ENCODE results near the gene C1orf21. TPM values are rescaled to one million over a fixed set of nuclear protein-coding genes. Genes with fewer than 3 reads are reported as not detected.
A peak's percentile ranks its signal among the peaks of the same experiment; 100 is the strongest.

Gene C1orf21
- polyA plus RNA-seq, 1 donor, result 47.8 TPM

DNA sequence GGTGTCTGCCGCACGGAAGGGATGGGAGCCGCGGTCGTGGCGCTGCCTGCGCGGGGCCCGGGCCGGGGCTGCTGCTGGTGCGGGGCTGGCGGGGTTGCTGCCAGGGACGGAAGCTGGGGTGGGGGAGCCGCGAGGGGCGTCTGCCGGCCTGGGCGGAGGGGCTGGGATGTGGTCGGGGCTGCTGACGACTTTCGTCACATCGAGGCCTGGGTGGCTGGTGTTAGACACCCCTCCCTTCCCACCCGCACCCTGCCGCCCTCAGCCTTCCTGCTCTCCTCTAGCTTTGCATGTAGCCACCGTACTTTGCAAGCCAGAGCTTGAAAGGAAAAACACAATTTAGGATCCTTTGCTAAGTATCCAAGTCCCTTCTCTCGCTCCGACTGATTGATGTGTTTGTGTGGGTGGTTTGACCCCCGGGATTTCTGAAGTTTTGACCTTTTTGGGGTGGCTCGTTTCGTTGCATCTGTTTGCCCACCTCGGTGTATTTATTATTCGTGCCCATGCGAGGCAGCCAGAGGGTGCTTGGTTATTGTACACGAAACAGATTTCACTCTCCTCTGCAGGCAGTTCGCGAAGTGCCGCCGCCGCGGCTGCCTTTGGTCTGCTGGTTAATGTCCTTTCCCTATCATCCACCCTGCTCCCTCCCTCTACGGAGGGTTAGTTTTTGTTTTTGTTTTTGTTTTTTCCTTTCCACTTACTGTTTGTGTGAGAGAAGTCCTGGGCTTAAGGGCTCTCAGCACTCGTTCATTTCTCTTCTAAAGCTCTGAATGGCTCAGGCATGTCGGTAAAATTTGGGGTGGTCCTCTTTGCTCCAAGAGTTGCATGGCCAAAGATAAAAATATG lies 868 bp downstream of the C1orf21 start:
- DNase-seq, result peak; percentile 46

DNA sequence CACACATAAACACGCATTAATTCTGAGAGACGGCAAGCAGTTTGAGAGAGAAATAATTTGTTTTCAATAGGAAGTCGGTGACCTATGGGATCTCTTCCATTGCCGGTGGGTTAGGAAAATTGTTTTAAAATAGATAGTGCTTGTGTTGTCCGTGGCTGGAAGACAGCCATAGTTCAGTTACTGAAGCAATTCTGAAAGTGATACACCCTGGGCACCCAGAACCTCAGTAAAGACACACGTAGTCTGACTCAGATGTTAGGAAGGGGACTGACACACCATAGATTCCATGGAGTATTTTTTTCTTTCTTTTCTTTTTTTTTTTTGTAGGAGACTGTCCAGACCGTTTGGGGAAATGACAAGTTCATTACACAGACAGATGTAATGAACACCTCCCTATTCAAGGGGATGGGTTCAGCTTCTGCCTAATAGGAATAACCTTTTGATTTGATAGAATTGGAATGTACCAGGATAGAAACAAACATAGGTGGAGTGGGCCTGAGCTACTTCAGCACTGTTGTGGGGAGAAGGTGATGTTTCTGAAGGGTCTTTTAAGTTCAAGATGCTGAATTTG lies 1.6 kb downstream of the C1orf21 start:
- DNase-seq, result peak; percentile 48

DNA sequence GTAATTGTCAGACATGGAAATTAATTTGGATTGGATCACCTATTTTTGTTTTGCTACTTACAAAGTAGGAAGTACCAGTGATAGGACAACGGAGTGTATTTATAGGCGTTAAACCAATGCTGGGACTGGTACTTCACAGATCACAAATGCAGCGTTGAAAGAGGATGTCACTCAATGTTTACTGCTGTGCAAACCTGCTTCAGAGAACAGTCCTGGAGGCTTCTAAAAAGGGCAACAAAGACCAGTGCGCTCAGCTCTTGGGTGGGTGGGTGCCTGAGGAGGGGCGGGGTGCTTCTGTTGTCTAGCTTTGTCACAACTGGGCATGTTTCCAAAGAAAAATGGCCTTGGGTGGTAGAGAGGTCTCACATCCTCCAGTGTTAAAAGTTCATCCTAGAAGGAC lies 2.1 kb downstream of the C1orf21 start:
- no peak for DNase-seq

DNA sequence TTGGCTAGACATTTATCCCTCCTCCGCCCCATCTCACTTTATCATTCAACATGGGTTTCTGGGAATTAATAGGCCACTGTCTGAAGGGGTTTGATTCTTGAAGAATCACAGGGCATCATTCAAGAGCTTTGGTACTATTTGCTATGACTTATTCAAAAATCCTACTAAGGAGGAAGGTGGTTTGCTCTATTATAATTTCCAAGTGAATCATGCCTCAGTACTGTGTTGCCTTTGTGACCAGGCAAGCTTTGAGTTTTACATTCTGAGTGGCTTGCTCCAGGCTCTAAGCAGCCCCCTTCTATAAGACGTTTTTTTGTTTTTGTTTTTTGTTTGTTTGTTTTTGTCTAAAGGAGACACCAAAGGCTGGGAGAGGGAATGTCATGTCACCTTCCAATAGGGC lies 2.6 kb downstream of the C1orf21 start:
- no peak for DNase-seq

DNA sequence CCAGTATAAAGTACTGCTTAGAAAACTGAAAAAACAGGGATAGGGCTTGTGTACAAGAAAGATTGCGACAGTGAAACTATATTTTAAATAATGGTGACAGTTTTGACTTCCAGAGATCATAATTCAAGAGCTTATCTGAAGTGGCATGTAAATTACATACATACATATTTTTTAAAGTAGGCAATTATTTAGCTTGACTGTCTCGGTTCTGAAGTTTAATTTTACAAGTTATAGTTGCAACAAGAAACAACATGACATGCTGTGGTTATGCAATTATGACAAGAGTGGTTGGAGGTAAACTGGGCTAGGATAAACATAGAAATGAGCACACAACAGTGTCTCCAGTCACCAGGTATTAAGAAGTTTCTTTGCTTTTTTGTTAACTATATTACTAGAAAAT lies 4.1 kb downstream of the C1orf21 start:
- no peak for DNase-seq

DNA sequence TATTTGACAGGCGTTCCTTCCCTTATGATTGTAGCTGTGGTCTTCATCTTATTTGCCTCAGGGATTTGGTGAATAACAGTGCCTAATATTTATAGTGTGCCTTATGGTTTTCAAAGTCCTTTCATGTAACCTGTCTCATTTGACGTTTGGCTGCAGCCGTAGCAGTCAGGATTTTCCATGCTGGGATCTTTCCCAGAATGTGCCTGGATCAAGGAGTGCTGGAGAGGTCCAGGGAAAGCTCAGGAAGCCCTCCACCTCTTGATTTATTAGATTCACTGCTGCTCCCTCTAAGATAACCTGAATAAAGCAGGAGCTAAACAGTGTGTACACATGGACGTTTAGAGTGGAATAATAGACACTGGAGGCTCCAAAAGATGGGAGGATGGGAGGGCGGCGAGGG lies 5.2 kb downstream of the C1orf21 start:
- DNase-seq, result peak; percentile 36

- no peak for DNase-seq
Observed at GRCh38 chr1:184392779-184393522, 6.1 kb downstream of the C1orf21 start.

- DNase-seq, result peak; percentile 46
Observed at GRCh38 chr1:184393962-184394361, 7.1 kb downstream of the C1orf21 start.

DNA sequence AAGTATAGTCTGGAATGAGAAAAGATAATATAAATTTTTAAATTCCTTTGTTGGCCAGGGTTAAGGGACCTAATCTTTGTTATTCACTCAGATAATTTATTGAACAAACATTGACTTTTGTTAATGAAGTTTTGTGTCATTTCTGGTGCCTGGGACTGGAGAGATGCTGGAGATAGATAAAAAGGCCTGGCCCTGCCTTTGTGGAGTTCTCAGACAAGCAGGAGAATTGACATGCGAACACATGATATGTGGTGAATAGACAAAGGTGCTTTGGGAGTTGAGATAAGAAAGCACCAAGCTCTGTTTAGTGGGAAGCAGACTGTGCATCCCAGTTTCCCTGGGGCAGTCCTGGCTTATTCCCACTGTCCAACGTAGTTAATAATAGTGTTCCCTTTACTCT lies 8.5 kb downstream of the C1orf21 start:
- DNase-seq, result no peak

- no peak for DNase-seq
Observed at GRCh38 chr1:184395937-184396480, 9.2 kb downstream of the C1orf21 start.

- no peak for DNase-seq
Observed at GRCh38 chr1:184399192-184399847, 12.5 kb downstream of the C1orf21 start.

DNA sequence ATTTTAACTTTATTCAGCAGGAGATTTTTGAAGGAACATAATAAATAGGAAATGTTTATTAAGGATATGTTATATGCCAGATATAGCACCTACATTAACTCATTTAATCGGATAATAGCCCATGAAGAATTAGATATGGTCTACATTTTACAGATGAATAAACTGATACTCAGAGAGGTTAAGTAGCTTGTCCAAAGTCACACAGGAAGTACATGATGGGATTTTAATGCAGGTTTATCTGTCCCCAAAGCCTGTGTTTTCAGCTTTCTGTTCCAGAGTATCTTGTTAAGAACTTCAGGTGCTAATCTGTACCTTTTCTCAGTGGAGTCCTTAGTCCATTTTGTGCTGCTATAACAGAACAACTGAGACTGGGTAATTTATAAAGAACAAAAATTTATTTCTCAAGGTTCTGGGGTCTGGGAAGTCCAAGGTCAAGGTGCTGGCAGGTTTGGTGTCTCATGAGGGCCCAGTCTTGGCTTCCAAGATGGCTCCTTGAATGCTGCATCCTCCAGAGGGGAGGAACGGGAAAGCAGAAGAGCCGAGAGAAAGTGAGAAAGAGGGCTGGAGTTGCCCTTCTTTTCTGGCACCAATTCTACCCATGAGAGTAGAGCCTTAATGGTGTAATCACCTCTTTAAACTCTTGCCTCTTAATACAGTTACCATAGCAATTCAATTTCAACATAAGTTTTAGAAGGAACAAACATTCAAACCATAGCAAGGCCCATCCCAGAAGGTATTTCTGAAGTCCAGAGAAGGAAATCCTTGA lies 17.3 kb downstream of the C1orf21 start:
- DNase-seq, result no peak

GRCh38 chr1:184404727-184405027 lies 17.8 kb downstream of the C1orf21 start:
- no peak for DNase-seq

DNA sequence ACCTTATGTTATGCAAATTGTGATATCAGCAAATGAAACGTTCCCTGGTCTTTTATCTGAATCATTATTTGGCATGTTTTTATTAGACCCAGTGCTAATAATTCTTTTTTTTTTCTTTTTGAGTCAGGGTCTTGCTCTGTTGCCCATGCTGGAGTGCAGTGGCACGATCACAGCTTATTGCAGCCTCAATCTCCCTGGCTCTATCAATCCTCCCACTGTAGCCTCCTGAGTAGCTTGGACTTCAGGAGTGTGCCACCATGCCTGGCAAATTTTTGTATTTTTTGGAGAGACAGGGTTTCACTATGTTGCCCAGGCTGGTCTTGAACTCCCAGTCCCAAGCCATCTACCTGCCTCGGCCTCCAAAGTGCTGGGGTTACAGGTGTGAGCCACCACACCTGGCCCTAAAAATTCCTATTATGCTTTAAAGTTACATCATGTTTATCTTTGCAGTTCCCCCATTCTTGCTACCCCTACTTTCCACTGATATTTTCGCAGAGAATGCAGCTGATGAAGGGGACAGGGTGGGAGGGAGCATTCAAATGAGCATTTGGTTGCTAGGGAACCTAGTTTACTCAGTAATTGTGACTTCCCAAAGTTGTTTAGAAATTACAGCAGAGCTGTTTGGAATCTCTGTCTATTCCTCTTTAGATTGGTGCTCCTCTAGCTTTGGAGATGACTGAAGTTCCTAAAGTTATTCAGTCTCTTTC lies 18.4 kb downstream of the C1orf21 start:
- DNase-seq, result no peak

DNA sequence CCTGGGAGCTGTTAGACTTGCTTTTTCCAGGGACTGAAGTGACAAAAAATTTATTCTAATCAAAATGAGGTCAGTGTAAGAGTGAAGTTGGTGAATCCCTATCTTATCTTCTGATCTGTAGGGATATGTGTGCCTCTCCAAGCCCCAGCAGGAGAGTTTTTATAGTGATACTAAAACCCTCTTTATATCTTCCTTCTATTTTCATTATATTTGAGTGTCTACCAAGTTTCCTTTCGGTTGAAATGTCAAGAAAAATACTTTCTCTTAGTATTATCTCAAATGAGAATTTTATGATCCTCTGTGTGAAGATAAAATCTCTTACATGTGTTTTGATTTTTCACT lies 18.9 kb downstream of the C1orf21 start:
- DNase-seq, result no peak

DNA sequence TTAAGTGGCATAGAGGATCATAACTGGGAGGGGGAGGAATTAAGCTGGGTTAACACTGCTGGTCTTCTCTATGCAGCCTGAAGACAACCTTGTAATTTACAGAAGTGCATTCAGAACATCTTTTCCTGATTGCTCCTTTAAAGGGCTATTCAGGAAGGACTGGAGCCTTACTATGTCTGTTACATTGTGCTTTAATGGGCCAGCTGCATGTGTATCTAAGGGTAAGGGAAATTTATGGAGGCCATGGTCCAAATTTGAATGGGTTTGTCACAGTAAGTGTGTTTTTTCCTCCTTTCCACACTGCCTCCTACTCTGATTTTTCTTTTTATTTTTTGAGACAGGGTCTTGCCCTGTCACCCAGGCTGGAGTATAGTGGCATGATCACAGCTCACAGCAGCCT lies 19.6 kb downstream of the C1orf21 start:
- DNase-seq, result no peak

GRCh38 chr1:184407816-184408510 lies 21.1 kb downstream of the C1orf21 start:
- no peak for DNase-seq

- no peak for DNase-seq
Observed at GRCh38 chr1:184408580-184408979, 21.8 kb downstream of the C1orf21 start.

DNA sequence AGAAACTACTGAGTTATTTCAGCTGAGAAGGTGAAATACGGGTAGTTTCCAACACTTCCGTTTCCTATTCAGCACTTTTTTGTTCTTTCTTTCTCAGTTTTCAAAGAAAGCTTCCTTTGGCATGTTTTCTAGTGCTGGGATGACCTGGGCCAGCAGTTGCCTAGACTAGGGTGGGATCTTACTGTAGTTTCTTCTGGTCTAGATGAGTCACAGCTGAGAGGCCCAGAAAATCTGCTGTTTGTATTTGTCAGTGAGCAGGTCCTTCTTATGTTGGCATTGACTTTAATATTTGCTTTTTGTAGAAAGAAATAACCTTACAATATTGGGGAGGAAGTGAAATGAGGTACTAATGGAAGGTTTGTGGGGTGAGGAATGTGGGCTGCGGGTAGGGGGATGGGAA lies 22.2 kb downstream of the C1orf21 start:
- DNase-seq, result no peak

GRCh38 chr1:184412472-184412871 lies 25.6 kb downstream of the C1orf21 start:
- DNase-seq, result no peak

GRCh38 chr1:184416481-184416880 lies 29.7 kb downstream of the C1orf21 start:
- no peak for DNase-seq

Measured in hindlimb muscle (tissue), 1 donor.